HG03064 (cell line): Measurements from ENCODE around the gene ZNF318.
"Not testable (repeated sequence)": the region's sequence is repeated elsewhere in the genome, so short reads cannot be mapped to it uniquely, and the experiment has no call there.

Source experiments
- ATAC-seq: cut with Tn5 transposase; IDR thresholded peaks from one replicate; pipeline ENCODE4 v1.9.1; 2021; ENCODE audit warnings: low read depth; ENCODE audit not compliant: unreplicated experiment

ZNF318 gene

DNA sequence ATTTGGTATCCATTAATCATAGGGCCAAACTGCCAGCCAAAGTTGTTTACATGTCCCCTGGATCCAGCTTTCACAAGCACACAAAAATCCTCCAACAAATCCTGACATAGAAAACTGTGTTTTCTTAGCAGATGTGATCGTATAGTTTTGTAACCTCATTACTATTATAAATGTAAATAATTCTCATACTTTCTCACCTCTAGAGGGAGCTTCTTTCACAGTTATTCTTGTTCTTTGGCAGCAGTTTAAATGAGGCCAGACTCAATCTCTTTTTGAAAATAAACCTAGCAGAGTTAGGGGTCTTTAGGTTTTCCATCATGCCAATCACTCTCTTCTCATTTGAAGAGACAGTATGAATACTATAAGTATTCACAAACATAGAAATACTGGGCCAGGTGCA, 17.0 kb upstream of the ZNF318 start:
- no peak for ATAC-seq

GRCh38 chr6:43383021-43383667, 13.7 kb upstream of the ZNF318 start:
- no peak for ATAC-seq

DNA sequence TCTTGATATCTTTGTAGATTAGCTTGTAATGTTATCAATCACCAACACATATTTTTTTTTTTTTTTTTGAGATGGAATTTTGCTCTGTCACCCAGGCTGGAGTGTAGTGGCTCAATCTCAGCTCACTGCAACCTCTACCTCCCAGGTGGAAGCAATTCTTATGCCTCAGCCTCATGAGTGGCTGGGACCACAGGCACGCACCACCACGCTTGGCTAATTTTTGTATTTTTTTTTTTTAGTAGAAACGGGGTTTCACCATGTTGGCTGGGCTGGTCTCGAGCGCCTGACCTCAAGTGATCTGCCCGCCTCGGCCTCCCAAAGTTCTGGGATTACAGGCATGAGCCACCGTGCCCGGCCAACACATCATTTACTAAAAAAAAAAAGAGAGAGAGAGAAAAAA, 11.4 kb upstream of the ZNF318 start:
- not testable (repeated sequence) for ATAC-seq

DNA sequence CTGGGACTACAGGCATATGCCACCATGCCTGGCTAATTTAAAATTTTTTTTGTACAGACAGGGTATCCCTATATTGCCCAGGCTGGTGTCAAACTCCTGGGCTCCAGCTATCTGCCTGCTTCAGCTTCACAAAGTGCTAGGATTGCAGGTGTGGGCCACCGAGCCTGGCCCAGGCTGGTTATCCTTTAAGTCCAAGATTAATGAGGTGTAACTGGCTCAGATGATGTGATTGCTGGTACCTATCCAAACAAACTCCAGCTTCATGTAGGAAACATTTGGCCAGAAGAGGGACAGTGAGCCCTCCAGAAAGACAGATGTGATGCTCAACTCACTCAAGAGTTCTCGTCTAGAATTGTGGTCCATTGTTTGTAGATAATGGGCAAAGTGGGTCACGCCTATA, 9.2 kb upstream of the ZNF318 start:
- no peak for ATAC-seq

DNA sequence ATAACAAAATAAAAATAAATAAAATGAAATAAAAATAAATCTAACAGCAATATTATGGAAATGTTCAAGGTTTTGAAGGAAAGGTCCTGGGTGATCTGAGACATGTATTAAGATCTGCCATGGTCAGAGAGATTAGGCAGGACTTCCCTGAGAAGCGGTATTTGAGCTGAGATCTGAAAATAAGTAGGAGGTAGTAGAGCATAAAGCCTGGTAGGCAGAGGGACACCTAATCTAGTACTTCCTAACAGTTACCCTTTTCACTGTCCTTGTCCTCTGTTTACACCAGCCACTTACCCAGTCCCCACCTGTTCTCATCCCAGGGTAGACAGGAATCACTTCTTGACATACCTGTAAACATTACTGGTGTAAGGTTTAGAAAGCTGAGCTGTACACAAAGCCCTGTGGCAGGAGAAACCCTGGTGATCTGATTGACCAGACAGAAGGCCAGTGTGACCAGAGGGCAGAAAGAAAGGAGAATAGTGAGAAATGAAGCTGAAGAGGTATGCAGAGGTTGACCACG, 8.3 kb upstream of the ZNF318 start:
- no peak for ATAC-seq

DNA sequence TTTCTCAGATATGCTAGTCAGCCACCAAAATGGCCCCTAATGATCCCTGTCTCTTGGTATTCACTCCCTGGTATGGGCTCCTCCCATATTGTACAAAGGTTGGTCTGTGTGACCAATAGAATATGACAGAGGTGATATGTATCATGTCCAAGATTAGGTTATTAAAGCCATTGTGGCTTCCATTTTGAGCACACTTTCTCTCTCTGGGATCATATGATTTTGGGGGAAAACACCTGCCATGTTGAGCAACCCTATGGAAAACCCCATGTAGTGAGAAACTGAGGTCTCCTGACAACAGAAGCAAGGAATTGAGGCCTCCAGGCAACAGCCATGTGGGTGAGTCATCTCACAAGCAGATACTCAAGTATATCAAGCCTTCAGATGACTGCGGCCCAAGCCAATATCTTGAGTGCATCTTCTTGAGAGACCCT, 7.1 kb upstream of the ZNF318 start:
- no peak for ATAC-seq

GRCh38 chr6:43375693-43376092, 6.2 kb upstream of the ZNF318 start:
- no peak for ATAC-seq

GRCh38 chr6:43373252-43373875, 3.9 kb upstream of the ZNF318 start:
- no peak for ATAC-seq

GRCh38 chr6:43370003-43370580, 645 bp upstream of the ZNF318 start:
- ATAC-seq: not testable (repeated sequence)

- ATAC-seq: no peak
Observed at GRCh38 chr6:43368259-43369160, 937 bp downstream of the ZNF318 start.

- no peak for ATAC-seq
Observed at GRCh38 chr6:43367245-43367984, 2.0 kb downstream of the ZNF318 start.

- no peak for ATAC-seq
Observed at GRCh38 chr6:43361269-43361668, 8.2 kb downstream of the ZNF318 start.

- ATAC-seq: no peak
Observed at GRCh38 chr6:43359831-43360230, 9.6 kb downstream of the ZNF318 start.

GRCh38 chr6:43359381-43359780, 10.1 kb downstream of the ZNF318 start:
- no peak for ATAC-seq

- ATAC-seq: no peak
Observed at GRCh38 chr6:43355862-43356590, 13.4 kb downstream of the ZNF318 start.

GRCh38 chr6:43351951-43352350, 17.5 kb downstream of the ZNF318 start:
- not testable (repeated sequence) for ATAC-seq

GRCh38 chr6:43347444-43347843, 22.0 kb downstream of the ZNF318 start:
- no peak for ATAC-seq

GRCh38 chr6:43347021-43347420, 22.4 kb downstream of the ZNF318 start:
- no peak for ATAC-seq

- not testable (repeated sequence) for ATAC-seq
Observed at GRCh38 chr6:43346243-43346642, 23.2 kb downstream of the ZNF318 start.
